SH-SY5Y (cell line): Measurements from ENCODE around the gene PCDHGA10.
"Not testable (repeated sequence)": the region's sequence is repeated elsewhere in the genome, so short reads cannot be mapped to it uniquely, and the experiment has no call there.

ENCODE experiments used
- GATA2 ChIP-seq: IDR thresholded peaks from 2 replicates; pipeline ENCODE4 v1.6.1; 2011; ENCODE audit warnings: mild to moderate bottlenecking, low read depth, low read length
- GATA3 ChIP-seq: IDR thresholded peaks from 2 replicates; pipeline ENCODE4 v1.6.1; 2011; ENCODE audit warnings: low read depth, mild to moderate bottlenecking, low read length, moderate library complexity

The PCDHGA10 gene

DNA sequence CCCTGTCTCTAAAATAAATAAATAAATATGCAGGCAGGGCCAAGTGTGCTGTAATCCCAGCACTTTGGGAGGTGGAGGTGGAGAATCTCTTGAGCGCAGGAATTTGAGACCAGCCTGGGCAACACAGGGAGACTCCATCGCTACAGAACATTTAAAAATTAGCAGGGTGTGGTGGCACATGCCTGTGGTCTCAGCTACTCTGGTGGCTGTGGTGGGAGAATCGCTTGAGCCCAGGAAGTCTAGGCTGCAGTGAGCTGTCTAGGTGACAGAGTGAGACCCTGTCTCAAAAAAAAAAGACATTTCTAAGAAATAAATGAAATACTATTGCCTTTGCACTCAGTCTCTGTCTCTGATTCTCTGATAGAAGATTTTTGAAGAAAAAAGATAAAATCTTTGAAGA lies 1.2 kb upstream of the PCDHGA10 start:
- TF ChIP-seq GATA3, result no peak
- no peak for TF ChIP-seq GATA2

DNA sequence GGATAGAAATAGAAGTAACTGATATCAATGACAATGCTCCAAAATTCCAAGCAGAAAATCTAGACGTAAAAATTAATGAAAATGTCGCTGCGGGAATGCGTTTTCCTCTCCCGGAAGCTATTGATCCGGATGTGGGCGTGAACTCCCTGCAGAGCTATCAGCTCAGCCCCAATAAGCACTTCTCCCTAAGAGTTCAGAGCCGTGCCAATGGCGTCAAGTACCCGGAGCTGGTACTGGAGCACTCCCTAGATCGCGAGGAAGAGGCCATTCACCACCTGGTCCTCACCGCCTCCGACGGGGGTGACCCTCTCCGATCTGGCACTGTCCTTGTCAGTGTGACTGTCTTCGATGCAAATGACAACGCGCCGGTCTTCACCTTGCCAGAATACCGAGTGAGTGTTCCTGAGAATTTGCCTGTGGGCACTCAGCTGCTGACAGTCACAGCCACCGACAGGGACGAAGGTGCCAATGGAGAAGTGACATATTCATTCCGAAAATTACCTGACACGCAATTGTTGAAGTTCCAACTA lies 818 bp downstream of the PCDHGA10 start:
- TF ChIP-seq GATA3 (no peak), GATA2 (no peak)

DNA sequence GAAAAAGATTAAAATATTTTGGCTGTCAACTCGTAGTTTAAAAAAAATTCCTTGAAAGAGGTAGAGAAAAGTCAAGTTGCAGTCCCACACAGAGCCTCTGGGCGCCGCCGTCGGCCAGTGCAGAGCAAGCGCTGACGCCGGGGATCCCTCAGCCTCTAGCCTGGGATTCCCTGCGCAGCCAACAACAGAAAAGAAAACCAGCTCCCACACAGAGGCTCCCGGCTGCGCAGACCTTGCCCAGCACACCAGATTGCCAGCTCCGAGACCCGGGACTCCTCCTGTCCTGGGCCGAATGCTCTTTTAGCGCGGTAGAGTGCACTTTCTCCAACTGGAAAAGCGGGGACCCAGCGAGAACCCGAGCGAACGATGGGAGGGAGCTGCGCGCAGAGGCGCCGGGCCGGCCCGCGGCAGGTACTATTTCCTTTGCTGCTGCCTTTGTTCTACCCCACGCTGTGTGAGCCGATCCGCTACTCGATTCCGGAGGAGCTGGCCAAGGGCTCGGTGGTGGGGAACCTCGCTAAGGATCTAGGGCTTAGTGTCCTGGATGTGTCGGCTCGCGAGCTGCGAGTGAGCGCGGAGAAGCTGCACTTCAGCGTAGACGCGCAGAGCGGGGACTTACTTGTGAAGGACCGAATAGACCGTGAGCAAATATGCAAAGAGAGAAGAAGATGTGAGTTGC lies 4.8 kb downstream of the PCDHGA10 start, which contains the start of gene PCDHGB7:
PCDHGB7 (plus strand) TSS at position 184 of the 679 bp plus-strand sequence; CDS start at position 367, 183 bp downstream.
- TF ChIP-seq GATA2, GATA3: not testable (repeated sequence)

DNA sequence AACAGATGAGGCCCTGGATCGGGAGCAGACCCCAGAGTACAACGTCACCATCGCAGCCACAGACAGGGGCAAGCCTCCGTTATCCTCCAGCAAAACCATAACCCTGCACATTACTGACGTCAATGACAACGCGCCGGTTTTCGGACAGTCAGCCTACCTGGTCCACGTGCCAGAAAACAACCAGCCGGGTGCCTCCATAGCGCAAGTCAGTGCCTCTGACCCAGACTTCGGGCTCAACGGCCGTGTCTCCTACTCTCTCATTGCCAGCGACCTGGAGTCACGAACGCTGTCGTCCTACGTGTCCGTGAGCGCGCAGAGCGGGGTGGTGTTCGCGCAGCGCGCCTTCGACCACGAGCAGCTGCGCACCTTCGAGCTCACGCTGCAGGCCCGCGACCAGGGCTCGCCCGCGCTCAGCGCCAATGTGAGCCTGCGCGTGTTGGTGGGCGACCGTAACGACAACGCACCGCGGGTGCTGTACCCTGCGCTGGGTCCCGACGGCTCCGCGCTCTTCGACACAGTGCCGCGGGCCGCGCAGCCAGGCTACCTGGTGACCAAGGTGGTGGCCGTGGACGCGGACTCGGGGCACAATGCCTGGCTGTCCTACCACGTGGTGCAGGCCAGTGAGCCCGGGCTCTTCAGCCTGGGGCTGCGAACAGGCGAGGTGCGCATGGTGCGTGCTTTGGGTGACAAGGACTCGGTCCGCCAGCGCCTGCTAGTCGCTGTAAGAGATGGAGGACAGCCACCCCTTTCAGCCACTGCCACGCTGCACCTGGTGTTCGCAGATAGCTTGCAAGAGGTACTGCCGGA lies 6.5 kb downstream of the PCDHGA10 start:
- TF ChIP-seq GATA2, result no peak
- no peak for TF ChIP-seq GATA3

GRCh38 chr5:141420855-141421488 lies 8.2 kb downstream of the PCDHGA10 start, which contains the start of gene PCDHGA11:
PCDHGA11 (plus strand) TSS chr5:141421051; CDS start chr5:141421228, 177 bp downstream.
- TF ChIP-seq GATA2 (no peak), GATA3 (no peak)

DNA sequence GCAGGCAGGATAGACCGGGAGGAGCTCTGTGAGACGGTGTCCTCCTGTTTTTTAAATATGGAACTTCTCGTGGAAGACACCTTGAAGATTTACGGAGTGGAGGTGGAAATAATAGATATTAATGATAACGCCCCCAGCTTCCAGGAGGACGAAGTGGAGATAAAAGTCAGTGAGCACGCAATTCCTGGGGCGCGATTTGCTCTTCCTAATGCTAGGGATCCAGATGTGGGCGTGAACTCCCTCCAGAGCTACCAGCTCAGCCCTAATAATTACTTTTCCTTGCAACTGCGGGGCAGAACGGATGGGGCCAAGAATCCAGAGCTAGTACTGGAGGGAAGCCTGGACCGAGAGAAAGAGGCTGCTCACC lies 8.7 kb downstream of the PCDHGA10 start:
- TF ChIP-seq GATA3 (no peak), GATA2 (no peak)

GRCh38 chr5:141422742-141423291 lies 10.0 kb downstream of the PCDHGA10 start:
- no peak for TF ChIP-seq GATA2
- TF ChIP-seq GATA3, result no peak

DNA sequence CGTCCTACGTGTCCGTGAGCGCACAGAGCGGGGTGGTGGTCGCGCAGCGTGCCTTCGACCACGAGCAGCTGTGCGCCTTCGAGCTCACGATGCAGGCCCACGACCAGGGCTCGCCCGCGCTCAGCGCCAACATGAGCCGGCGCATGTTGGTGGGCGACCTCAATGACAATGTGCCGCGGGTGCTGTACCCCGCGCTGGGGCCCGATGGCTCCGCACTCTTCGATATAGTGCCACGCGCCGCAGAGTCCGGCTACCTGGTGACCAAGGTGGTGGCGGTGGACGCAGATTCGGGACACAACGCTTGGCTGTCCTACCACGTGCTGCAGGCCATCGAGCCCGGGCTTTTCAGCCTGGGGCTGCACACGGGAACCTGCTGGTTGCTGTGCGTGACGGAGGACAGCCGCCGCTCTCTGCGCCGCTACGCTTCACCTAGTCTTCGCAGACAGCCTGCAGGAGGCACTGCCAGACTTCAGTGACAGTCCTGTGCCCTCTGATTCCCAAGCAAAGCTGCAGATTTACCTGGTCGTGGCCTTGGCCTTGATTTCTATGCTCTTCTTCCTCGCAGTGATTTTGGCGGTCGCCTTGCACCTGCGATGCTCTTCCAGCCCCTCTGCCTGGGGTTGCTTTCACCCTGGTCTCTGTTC lies 15.1 kb downstream of the PCDHGA10 start:
- TF ChIP-seq GATA2 (no peak), GATA3 (no peak)

DNA sequence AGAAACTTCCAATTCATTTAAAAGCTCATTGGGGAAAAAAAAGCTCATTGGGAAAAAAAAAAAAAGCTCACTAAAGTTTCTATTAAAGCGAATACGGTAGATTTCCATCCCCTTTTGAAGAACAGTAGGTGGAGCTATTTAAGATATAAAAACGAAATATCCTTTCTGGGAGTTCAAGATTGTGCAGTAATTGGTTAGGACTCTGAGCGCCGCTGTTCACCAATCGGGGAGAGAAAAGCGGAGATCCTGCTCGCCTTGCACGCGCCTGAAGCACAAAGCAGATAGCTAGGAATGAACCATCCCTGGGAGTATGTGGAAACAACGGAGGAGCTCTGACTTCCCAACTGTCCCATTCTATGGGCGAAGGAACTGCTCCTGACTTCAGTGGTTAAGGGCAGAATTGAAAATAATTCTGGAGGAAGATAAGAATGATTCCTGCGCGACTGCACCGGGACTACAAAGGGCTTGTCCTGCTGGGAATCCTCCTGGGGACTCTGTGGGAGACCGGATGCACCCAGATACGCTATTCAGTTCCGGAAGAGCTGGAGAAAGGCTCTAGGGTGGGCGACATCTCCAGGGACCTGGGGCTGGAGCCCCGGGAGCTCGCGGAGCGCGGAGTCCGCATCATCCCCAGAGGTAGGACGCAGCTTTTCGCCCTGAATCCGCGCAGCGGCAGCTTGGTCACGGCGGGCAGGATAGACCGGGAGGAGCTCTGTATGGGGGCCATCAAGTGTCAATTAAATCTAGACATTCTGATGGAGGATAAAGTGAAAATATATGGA lies 17.7 kb downstream of the PCDHGA10 start, which contains the start of gene PCDHGA12:
PCDHGA12 (plus strand) TSS at position 176 of the 782 bp plus-strand sequence; CDS start at position 429, 253 bp downstream.
- no peak for TF ChIP-seq GATA3

GRCh38 chr5:141431286-141431685 lies 18.5 kb downstream of the PCDHGA10 start:
- TF ChIP-seq GATA3, result no peak
- no peak for TF ChIP-seq GATA2

- TF ChIP-seq GATA3 (no peak), GATA2 (no peak)
Measured at GRCh38 chr5:141434006-141434405, 21.2 kb downstream of the PCDHGA10 start.

DNA sequence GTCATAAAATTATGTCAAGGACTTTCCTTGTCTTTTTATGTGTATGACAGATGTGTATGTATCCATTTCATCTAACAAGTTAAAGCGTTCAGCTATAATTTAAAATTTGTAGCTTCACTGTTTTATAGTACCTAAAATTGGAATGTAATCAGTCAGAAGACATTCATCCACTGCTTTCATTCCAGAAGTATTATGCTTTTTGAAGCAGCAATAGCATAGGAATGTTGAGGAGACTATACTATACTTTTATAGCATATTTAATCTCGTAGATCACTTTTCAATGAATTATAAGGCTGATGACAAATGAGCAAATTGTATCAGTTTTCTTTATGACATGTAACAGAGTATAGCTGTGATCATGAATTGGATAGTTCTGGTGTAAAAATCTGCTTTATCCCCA lies 24.4 kb downstream of the PCDHGA10 start:
- TF ChIP-seq GATA2 (no peak), GATA3 (no peak)
